HG03066 (cell line): ENCODE data around the gene FIGN.

Experiments used
- ATAC-seq: cut with Tn5 transposase; IDR thresholded peaks from one replicate; pipeline ENCODE4 v1.9.1; 2021; ENCODE audit warnings: low read depth; ENCODE audit not compliant: unreplicated experiment

FIGN gene, protein sequence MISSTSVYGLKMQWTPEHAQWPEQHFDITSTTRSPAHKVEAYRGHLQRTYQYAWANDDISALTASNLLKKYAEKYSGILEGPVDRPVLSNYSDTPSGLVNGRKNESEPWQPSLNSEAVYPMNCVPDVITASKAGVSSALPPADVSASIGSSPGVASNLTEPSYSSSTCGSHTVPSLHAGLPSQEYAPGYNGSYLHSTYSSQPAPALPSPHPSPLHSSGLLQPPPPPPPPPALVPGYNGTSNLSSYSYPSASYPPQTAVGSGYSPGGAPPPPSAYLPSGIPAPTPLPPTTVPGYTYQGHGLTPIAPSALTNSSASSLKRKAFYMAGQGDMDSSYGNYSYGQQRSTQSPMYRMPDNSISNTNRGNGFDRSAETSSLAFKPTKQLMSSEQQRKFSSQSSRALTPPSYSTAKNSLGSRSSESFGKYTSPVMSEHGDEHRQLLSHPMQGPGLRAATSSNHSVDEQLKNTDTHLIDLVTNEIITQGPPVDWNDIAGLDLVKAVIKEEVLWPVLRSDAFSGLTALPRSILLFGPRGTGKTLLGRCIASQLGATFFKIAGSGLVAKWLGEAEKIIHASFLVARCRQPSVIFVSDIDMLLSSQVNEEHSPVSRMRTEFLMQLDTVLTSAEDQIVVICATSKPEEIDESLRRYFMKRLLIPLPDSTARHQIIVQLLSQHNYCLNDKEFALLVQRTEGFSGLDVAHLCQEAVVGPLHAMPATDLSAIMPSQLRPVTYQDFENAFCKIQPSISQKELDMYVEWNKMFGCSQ

DNA sequence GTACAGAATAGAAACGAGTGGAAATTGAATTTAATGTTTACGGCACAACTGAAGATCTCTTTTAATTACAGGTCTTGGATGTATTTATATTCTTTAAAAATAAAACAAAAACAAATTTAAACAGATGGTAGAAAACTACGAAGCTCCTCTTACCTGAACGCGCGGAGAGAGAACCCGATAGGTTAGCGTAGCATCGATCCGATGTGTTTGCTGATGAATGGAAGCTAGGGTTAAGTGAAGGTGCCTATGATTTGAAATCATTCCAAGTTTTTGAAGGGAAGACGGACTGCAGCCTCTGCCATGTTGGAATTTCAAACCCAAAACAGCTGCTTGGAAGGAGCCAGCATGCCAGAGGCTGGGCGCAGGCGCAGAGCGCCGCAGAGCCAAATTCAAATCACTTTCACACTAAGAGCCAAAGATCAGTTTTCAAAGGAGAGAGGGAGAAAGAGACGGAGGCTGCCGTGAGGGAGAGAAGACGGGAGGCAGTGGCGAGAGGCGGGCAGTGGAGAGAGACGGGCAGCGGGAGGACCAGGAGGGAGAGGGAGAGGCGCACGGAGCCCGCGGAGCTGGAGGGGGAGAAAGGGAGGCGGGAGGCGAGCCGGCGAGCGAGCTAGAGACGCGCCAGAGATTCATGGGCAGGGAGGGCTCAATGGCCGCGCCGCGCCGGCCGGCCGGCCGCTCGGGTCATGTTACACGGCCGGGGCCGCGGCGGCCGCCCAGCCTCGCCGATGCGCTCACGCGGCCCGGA, at the start of gene FIGN:
Gene FIGN, minus strand, starts transcription at position 324 of the 748 bp plus-strand sequence. CDS start 1,081 bp downstream, outside the sequence.
- no peak for ATAC-seq

DNA sequence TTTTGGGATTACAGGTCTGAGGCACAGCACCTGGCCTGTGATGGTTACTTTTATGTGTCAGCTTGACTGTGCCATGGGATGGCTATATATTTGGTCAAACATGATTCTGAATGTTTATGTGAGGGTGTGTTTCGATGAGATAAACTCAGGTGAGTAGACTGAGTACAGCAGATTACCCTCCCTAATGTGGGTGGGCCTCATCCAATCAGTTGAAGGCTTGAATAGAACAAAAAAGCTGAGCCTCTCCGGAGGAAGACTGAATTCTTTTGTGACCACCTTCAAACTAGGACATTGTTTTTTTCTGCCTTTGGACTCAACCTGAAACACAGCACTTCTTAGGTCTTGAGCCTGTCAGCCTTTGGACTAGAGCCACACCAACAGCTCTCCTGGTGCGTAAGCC, 49.4 kb upstream of the FIGN start:
- ATAC-seq = no peak

GRCh38 chr2:163779970-163780597, 44.3 kb upstream of the FIGN start:
- ATAC-seq = no peak

DNA sequence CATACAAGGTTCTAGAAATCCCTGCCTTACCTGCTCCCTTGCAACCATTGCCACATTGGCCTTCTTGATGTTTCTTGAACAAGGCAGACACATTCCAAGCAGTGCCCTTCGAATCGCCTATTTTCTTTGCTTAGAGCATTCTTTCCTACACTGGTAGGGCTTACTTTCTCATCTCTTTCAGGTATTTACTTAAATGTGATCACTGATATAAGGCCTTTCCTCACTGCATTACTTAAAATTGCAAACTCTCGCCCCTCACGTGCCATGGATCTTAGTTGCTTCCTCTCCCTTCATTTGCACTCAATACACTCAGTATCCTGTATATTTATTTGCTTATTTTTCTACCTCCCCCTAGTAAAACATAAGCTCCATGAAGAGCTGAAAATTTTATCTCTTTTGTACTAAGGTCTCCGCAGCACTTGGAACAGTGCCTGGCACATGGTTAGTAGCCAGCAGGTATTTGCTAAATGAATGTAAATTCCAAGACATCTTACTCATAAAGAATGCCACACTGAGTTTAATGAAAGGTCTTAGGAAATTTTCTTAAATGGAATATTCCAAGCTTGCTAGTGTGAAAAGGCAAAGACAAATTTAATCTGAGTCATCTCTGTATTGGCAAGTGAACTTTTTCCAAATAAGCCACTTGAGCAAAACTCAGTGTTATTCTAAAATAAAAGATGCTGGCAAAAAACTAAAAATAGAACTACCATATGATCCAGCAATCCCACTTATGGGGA, 42.4 kb upstream of the FIGN start:
- ATAC-seq = no peak

DNA sequence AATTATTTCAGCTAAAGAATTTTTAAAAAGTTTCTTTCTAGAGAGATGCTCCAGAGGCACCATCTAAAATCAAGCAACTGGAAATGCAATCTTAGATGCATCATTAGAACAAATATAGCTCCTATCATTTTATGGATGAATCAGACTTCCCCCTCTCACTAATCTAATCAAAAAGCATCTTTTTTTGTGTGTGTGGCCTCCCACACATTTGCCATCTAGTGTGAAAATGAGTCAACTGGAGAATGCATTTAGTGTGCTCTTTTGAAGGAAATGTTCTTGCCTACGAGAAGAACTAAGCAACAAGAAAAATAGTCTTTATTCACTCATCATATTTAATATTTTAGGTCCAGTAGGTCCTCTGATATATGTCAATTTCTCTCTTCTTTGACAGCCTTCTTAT, 39.5 kb upstream of the FIGN start:
- no peak for ATAC-seq

GRCh38 chr2:163774862-163775261, 39.1 kb upstream of the FIGN start:
- ATAC-seq = no peak

GRCh38 chr2:163773276-163773675, 37.5 kb upstream of the FIGN start:
- ATAC-seq = no peak

GRCh38 chr2:163771596-163771995, 35.8 kb upstream of the FIGN start:
- ATAC-seq = no peak

DNA sequence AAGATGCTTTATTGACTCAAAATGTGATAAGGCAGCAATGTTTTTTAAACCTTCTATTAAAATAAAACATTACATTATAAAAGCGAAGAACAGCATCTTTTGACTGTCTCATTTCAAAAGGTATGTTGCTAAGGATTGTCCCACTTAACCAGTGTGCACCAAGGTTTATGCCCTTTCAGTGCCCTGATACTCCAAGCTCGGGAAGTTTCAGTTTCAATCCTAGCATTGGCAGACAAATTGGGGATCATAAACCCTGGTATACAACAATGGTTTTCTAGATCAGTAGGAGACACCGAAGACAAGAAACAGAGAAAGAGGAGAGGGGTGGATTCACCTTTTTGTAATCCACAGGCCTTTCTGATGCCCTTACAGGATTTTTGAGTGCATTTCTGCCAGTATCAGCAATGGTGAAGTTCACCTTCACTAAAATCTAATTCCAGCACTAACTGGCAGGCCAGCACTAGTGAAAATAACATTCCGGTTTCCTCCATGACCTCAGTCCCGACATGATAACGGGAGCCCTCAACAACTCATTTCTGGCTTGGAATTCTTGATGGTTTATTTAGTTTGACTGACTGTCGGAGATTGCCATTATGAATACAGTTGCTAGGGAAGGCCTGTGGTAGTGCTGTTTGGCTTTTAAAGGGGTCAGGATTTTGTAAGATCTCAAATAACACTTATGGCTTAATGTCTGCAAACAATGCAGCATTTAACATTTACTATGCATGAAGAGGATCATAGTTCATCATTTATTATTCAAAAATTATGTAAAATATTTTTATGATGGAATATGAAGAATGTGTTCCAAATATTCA, 33.3 kb upstream of the FIGN start:
- ATAC-seq = no peak

DNA sequence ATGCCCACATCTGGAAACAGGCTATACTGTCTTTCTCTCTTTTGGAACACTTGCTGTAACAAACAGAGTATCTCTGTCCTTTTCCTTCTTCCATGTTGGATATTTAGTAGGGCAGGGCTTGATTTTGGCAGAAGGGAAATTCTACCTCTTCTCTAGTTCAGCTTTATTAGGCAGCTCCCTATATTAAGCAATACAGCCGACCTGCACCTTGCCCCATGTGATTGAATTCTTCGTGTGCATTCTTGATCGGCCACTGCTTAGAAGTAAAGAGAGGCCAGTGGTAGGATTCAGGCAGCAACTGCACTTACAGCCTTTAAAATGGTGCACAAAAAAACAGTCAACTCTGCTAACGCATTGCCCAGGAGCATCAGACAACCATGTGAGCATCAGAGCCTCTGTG, 31.3 kb upstream of the FIGN start:
- ATAC-seq = no peak

DNA sequence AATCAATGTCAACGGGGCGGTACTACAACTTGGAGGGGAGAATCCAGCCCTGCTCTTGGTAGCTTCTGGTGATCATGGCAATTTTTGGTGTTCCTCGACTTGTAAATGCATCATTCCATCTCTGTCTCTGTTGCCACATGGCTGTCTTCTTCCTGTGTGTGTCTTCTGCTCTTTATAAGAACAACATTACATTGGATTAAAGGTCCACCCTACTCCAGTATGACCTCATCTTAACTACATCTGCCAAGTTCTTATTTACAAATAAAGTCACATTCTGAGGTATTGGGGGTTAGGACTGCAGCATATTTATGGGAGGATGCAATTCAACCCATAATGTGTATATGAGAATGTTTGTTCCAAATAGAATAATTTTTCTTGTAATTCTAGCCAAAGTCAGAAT, 28.8 kb upstream of the FIGN start:
- ATAC-seq = no peak

GRCh38 chr2:163759013-163759412, 23.2 kb upstream of the FIGN start:
- no peak for ATAC-seq

DNA sequence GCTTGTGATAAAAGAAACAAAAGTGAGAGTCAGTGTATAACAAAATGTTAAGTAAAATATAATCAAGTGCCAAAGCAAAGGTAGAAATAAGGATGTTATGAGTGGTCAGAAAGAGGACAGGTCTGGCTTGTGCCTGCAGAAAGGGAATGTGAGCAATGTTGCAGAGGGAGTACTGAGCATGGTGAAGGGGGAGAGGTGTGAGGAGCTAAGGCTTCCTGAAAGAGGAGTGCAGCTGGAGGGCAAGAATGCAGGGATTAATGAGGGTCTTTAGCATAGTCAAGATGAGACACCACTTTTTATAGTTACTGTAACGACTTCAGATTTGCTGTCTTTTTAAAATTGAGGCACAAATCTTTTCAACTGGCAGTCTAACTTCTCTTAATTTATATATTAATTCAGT, 22.0 kb upstream of the FIGN start:
- no peak for ATAC-seq

- no peak for ATAC-seq
Measured at GRCh38 chr2:163756588-163756987, 20.8 kb upstream of the FIGN start.

GRCh38 chr2:163755366-163755765, 19.6 kb upstream of the FIGN start:
- no peak for ATAC-seq

- no peak for ATAC-seq
Measured at GRCh38 chr2:163753726-163754125, 17.9 kb upstream of the FIGN start.

DNA sequence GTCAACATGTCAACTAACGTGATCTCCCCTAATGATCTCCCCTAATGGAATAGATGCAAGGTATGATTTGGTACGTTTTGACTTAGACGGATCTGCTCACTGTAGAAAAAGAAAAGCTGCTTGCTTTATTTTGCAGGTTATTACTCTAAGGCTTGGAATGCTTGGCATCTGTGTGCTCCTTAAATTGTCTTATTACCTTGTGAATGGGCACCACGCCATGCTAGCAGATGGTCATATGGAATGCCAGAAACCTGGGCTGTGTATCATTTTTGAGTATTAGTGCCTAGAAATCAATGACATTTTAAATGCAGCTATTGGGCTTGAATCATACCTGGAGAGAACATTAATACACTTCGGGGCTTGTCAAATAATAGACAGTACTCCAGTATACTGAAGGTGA, 16.5 kb upstream of the FIGN start:
- no peak for ATAC-seq

- no peak for ATAC-seq
Measured at GRCh38 chr2:163751696-163752095, 15.9 kb upstream of the FIGN start.

DNA sequence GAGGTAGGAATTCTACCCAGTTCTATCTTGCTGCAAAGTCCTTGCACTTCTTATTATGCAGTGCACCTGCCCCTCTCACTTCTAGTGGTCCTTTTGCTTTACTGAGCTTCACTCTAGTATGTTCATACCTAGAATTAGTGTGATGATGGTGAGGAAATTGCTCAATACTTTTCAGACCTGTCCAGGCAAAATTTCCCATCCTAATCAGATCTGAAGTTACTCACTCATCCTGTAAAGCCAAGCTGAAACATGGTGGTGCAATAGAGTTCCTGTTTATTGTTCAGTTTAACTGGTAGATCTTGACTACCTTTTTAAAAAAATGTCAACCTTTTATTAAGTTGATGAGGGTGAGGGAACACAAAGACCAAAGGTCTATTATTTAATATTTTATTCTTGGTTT, 12.6 kb upstream of the FIGN start:
- ATAC-seq = no peak
